Measurements from ENCODE around the gene FOXG1. TPM values are rescaled to one million over a fixed set of nuclear protein-coding genes. Genes with fewer than 3 reads are reported as not detected.

The FOXG1 gene
- total RNA-seq, 4 donors from 2014 or later: not detected

GRCh38 chr14:28746247-28746646 lies 20.3 kb upstream of the FOXG1 start:
- Histone ChIP-seq H3K4me1 (no peaks in the 10 kb centered on the region), H3K27ac (no peak overlapping the region), H3K4me3 (no peak overlapping the region), H3K9me3 (no peaks in the 10 kb centered on the region), H3K36me3 (no peaks in the 10 kb centered on the region), H3K27me3 (peaks cover 0 to 5% of the 10 kb centered on the region in 2 donors)
- TF ChIP-seq POLR2A (IDR thresholded peaks at IDR 0.05): no peak
- intact Hi-C loops (cut with DNase I; ENCODE audit: low total_unique reads): no loop called here
- no peak for DNase-seq

GRCh38 chr14:28751467-28752058 lies 15.0 kb upstream of the FOXG1 start:
- Histone ChIP-seq H3K27ac (no peak overlapping the region), H3K27me3 (peaks cover 6 to 36% of the 10 kb centered on the region in 2 donors), H3K4me3 (no peak overlapping the region), H3K9me3 (no peaks in the 10 kb centered on the region), H3K4me1 (no peaks in the 10 kb centered on the region), H3K36me3 (no peaks in the 10 kb centered on the region)
- peak in 1 of 4 experiments; percentile 23 for TF ChIP-seq CTCF (IDR thresholded peaks at IDR 0.05)
- no peak for TF ChIP-seq POLR2A (IDR thresholded peaks at IDR 0.05)
- DNase-seq: no peak
- intact Hi-C loops (cut with DNase I; ENCODE audit: low total_unique reads): no loop called here

GRCh38 chr14:28754209-28754985 lies 12.2 kb upstream of the FOXG1 start:
- intact Hi-C loops (cut with DNase I; ENCODE audit: low total_unique reads): no loop called here
- no peak for DNase-seq
- Histone ChIP-seq H3K27ac (no peak overlapping the region), H3K4me3 (no peak overlapping the region), H3K27me3 (peaks cover 6 to 64% of the 10 kb centered on the region in 2 donors), H3K4me1 (no peaks in the 10 kb centered on the region), H3K36me3 (no peaks in the 10 kb centered on the region), H3K9me3 (no peaks in the 10 kb centered on the region)
- no peak for TF ChIP-seq POLR2A (IDR thresholded peaks at IDR 0.05)
- peak; percentile 42 to 63 (median 47) for TF ChIP-seq CTCF (IDR thresholded peaks at IDR 0.05)

- intact Hi-C loops (cut with DNase I; ENCODE audit: low total_unique reads): no loop called here
- no peaks in the 10 kb centered on the region for H3K9me3 ChIP-seq
- no peak overlapping the region for H3K4me3 ChIP-seq
- no peaks in the 10 kb centered on the region for H3K36me3 ChIP-seq
- H3K27me3 ChIP-seq: peaks cover 6 to 69% of the 10 kb centered on the region in 2 donors
- no peaks in the 10 kb centered on the region for H3K4me1 ChIP-seq
- no peak overlapping the region for H3K27ac ChIP-seq
- TF ChIP-seq POLR2A (IDR thresholded peaks at IDR 0.05) (no peak), CTCF (IDR thresholded peaks at IDR 0.05) (no peak)
- DNase-seq: no peak
Observed at GRCh38 chr14:28755198-28755815, 11.3 kb upstream of the FOXG1 start.

GRCh38 chr14:28755884-28756268 lies 10.7 kb upstream of the FOXG1 start:
- Histone ChIP-seq H3K4me3 (no peak overlapping the region), H3K36me3 (no peaks in the 10 kb centered on the region), H3K4me1 (no peaks in the 10 kb centered on the region), H3K27ac (no peak overlapping the region), H3K27me3 (peaks cover 6 to 74% of the 10 kb centered on the region in 2 donors), H3K9me3 (no peaks in the 10 kb centered on the region)
- intact Hi-C loops (cut with DNase I; ENCODE audit: low total_unique reads): no loop called here
- DNase-seq: no peak
- no peak for TF ChIP-seq CTCF (IDR thresholded peaks at IDR 0.05)
- no peak for TF ChIP-seq POLR2A (IDR thresholded peaks at IDR 0.05)
